Astrocyte (in vitro differentiated cells and primary cell): ENCODE results near the gene RNF138. TPM values are rescaled to one million over a fixed set of nuclear protein-coding genes. Genes with fewer than 3 reads are reported as not detected.
"Not testable (repeated sequence)": the region's sequence is repeated elsewhere in the genome, so short reads cannot be mapped to it uniquely, and the experiment has no call there.

Source experiments
- DNase-seq: peaks from one replicate; pipeline ENCODE4 v3.0.0-alpha.2; 2010; ENCODE audit warnings: low read depth
- FAIRE-seq: peaks from 2 replicates; lab custom pipeline; 2011; peaks lifted over from hg19 to GRCh38; lab: Jason Lieb, UNC
- H2AFZ ChIP-seq: 2 replicates; pipeline ENCODE4 v1.6.0; 2012; ENCODE audit warnings: low read depth, low read length, inconsistent platforms
- H3K27ac ChIP-seq: 2 replicates; pipeline ENCODE4 v1.5.1; 2011; ENCODE audit warnings: low read depth, low read length, inconsistent platforms
- H3K27me3 ChIP-seq: 2 replicates; pipeline ENCODE4 v1.6.0; 2011; ENCODE audit warnings: low read length, inconsistent platforms; ENCODE audit not compliant: insufficient read depth
- H3K36me3 ChIP-seq: 2 replicates; pipeline ENCODE4 v1.5.1; 2011; ENCODE audit warnings: low read length, inconsistent platforms; ENCODE audit not compliant: insufficient read depth
- H3K4me1 ChIP-seq: 2 replicates; pipeline ENCODE4 v1.5.1; 2011; ENCODE audit warnings: low read length, inconsistent platforms; ENCODE audit not compliant: insufficient read depth
- H3K4me2 ChIP-seq: 2 replicates; pipeline ENCODE4 v1.6.0; 2012; ENCODE audit warnings: low read length, inconsistent platforms
- H3K4me3 ChIP-seq: 2 replicates; pipeline ENCODE4 v1.5.1; 2011; ENCODE audit warnings: low read depth, mild to moderate bottlenecking, low read length, inconsistent platforms; ENCODE audit not compliant: insufficient read depth
- H3K79me2 ChIP-seq: 2 replicates; pipeline ENCODE4 v1.6.0; 2012; ENCODE audit warnings: mild to moderate bottlenecking, low read length, inconsistent platforms; ENCODE audit not compliant: insufficient read depth
- H3K9ac ChIP-seq: 2 replicates; pipeline ENCODE4 v1.6.0; 2012; ENCODE audit warnings: mild to moderate bottlenecking, low read length, inconsistent platforms
- H3K9me3 ChIP-seq: 2 replicates; pipeline ENCODE4 v1.5.1; 2012; ENCODE audit warnings: low read depth, mild to moderate bottlenecking, low read length, inconsistent platforms; ENCODE audit not compliant: insufficient read depth
- H4K20me1 ChIP-seq: 2 replicates; pipeline ENCODE4 v1.6.0; 2012; ENCODE audit warnings: low read length, inconsistent platforms; ENCODE audit not compliant: insufficient read depth
- H3K27ac Mint-ChIP-seq: one replicate; pipeline ENCODE4 v1.8.0; 2021; ENCODE audit warnings: mild to moderate bottlenecking, mixed read lengths; ENCODE audit not compliant: unreplicated experiment
- H3K27me3 Mint-ChIP-seq: one replicate; pipeline ENCODE4 v1.8.0; 2021; ENCODE audit warnings: low read depth, mixed read lengths; ENCODE audit not compliant: unreplicated experiment
- H3K36me3 Mint-ChIP-seq: one replicate; pipeline ENCODE4 v1.8.0; 2021; ENCODE audit warnings: low read depth, mixed read lengths; ENCODE audit not compliant: unreplicated experiment
- H3K4me1 Mint-ChIP-seq: one replicate; pipeline ENCODE4 v1.8.0; 2021; ENCODE audit warnings: low read depth, mixed read lengths; ENCODE audit not compliant: unreplicated experiment
- H3K4me3 Mint-ChIP-seq: one replicate; pipeline ENCODE4 v1.8.0; 2021; ENCODE audit warnings: mild to moderate bottlenecking, moderate library complexity, mixed read lengths; ENCODE audit not compliant: unreplicated experiment
- H3K9me3 Mint-ChIP-seq: one replicate; pipeline ENCODE4 v1.8.0; 2021; ENCODE audit warnings: mild to moderate bottlenecking, mixed read lengths; ENCODE audit not compliant: unreplicated experiment
- EZH2 ChIP-seq: IDR thresholded peaks from 2 replicates; pipeline ENCODE4 v1.6.1; 2012; ENCODE audit warnings: mild to moderate bottlenecking, low read length, inconsistent platforms; ENCODE audit not compliant: insufficient read depth
- total RNA-seq: library from RNA; stranded (reverse); gene quantifications from 2 replicates; pipeline ENCODE4 v1.2.1, GENCODE V29; 2021
- TF ChIP-seq, protein P1 (sequence below): IDR thresholded peaks from 2 replicates; pipeline ENCODE4 v1.5.1; 2011; ENCODE audit warnings: low read depth, mild to moderate bottlenecking, inconsistent platforms, low read length, moderate library complexity; ENCODE audit not compliant: insufficient read depth

RNF138 gene
- total RNA-seq, 1 donor from 2014 or later, result 15.4 TPM

DNA sequence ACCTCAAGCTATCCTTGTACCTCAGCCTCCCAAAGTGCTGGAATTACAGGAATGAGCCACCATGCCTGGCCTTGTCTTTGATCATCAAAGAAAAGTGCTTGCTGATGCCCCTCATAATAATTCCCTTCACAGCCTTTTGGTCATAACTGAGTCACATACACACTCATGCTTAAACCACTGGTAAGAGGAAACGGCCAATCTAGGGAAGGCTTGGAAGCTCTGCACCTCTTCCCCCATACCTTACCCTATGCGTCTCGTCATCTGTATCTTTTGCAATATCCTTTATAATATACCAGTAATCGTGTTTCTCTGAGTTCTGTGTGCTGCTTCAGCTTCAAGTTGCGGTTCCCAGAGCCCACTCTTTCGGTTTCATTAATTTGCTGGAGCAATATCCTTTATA, 4.8 kb upstream of the RNF138 start:
- Mint-ChIP-seq H3K9me3 (no peaks in the 10 kb centered on the region), H3K4me1 (peaks cover 4% of the 10 kb centered on the region), H3K27ac (no peak overlapping the region), H3K27me3 (no peaks in the 10 kb centered on the region), H3K4me3 (no peak overlapping the region), H3K36me3 (no peaks in the 10 kb centered on the region)
- Histone ChIP-seq H3K27me3 (no peaks in the 10 kb centered on the region), H3K9ac (no peak overlapping the region), H3K27ac (no peak overlapping the region), H4K20me1 (no peaks in the 10 kb centered on the region), H2AFZ (no peak overlapping the region), H3K9me3 (no peaks in the 10 kb centered on the region), H3K4me3 (no peak overlapping the region), H3K4me1 (peaks cover 16% of the 10 kb centered on the region), H3K4me2 (peak overlapping the region; percentile 23), H3K79me2 (no peaks in the 10 kb centered on the region), H3K36me3 (no peaks in the 10 kb centered on the region)
- DNase-seq (peak; percentile 53), FAIRE-seq (no peak)
- TF ChIP-seq EZH2, result no peak
- TF ChIP-seq, protein P1, sequence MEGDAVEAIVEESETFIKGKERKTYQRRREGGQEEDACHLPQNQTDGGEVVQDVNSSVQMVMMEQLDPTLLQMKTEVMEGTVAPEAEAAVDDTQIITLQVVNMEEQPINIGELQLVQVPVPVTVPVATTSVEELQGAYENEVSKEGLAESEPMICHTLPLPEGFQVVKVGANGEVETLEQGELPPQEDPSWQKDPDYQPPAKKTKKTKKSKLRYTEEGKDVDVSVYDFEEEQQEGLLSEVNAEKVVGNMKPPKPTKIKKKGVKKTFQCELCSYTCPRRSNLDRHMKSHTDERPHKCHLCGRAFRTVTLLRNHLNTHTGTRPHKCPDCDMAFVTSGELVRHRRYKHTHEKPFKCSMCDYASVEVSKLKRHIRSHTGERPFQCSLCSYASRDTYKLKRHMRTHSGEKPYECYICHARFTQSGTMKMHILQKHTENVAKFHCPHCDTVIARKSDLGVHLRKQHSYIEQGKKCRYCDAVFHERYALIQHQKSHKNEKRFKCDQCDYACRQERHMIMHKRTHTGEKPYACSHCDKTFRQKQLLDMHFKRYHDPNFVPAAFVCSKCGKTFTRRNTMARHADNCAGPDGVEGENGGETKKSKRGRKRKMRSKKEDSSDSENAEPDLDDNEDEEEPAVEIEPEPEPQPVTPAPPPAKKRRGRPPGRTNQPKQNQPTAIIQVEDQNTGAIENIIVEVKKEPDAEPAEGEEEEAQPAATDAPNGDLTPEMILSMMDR, result no peak

DNA sequence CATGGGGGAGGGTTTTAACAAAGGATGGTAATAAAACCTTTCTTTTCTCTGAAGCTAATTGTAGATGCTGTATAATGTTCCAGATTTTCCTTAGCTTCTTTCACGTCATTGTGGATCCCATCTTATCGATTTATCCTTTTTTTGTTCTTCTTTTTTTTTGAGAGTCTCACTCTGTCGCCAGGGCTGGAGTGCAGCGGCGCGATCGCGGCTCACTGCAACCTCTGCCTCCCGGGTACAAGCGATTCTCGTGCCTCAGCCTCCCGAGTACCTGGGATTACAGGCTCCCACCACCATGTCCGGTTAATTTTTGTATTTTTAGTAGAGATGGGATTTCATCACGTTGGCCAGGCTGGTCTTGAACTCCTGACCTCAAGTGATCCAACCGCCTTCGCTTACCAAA, 843 bp upstream of the RNF138 start:
- not testable (repeated sequence) for H3K27me3 ChIP-seq, H3K9ac ChIP-seq, FAIRE-seq, H3K36me3 Mint-ChIP-seq, DNase-seq, H2AFZ ChIP-seq, H3K36me3 ChIP-seq, H3K4me1 Mint-ChIP-seq, H3K27me3 Mint-ChIP-seq, H3K9me3 ChIP-seq, H3K27ac Mint-ChIP-seq, H3K4me2 ChIP-seq, H3K9me3 Mint-ChIP-seq, H3K4me1 ChIP-seq, H3K4me3 ChIP-seq, H3K27ac ChIP-seq
- H4K20me1 ChIP-seq, result peaks cover 16% of the 10 kb centered on the region
- H3K79me2 ChIP-seq, result peaks cover 33% of the 10 kb centered on the region
- peak overlapping the region; percentile 50 for H3K4me3 Mint-ChIP-seq

DNA sequence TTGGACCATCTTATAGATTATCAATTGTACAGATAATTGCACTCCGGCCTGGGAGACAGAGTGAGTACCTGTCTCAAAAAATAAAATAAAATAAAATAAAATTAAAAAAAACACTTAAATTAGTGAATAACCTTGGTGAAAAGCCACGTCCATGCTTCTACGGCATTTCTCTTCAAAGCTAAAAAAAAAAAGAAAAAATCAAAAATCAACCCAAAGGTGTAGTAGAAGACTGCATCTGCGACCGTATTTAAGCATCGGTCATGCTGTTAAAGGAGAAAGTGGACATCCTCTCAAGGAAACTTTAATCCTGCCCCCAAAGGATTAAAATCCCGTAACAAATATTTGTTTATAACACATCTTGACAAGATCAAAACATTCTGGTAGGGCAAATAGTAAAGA, 350 bp upstream of the RNF138 start:
- H3K27ac ChIP-seq, result peak overlapping the region; percentile 91
- H4K20me1 ChIP-seq, result peaks cover 21% of the 10 kb centered on the region
- H3K4me1 ChIP-seq, result peaks cover 5% of the 10 kb centered on the region
- H3K27me3 ChIP-seq, result no peaks in the 10 kb centered on the region
- TF ChIP-seq EZH2, result no peak
- TF ChIP-seq, protein P1, result no peak
- peak overlapping the region; percentile 65 for H3K4me3 ChIP-seq
- Mint-ChIP-seq H3K4me1 (peaks cover 10% of the 10 kb centered on the region), H3K9me3 (no peaks in the 10 kb centered on the region), H3K27ac (peak overlapping the region; percentile 86), H3K4me3 (peak overlapping the region; percentile 82), H3K36me3 (no peaks in the 10 kb centered on the region), H3K27me3 (no peaks in the 10 kb centered on the region)
- peak overlapping the region; percentile 95 for H2AFZ ChIP-seq
- peak overlapping the region; percentile 89 for H3K4me2 ChIP-seq
- H3K9ac ChIP-seq, result peak overlapping the region; percentile 89
- H3K79me2 ChIP-seq, result peaks cover 38% of the 10 kb centered on the region
- no peak for FAIRE-seq
- DNase-seq, result no peak
- H3K36me3 ChIP-seq, result no peaks in the 10 kb centered on the region
- no peaks in the 10 kb centered on the region for H3K9me3 ChIP-seq
